Adipocyte (in vitro differentiated cells): ENCODE data around the gene NPHS1.
"Not testable (repeated sequence)": the region's sequence is repeated elsewhere in the genome, so short reads cannot be mapped to it uniquely, and the experiment has no call there.

Experiments
- DNase-seq: peaks from one replicate; pipeline ENCODE4 v3.0.0-alpha.2; 2015; ENCODE audit warnings: low read depth
- H3K27me3 ChIP-seq: replicated peaks from 2 replicates; pipeline ENCODE4 v1.7.0; 2013; ENCODE audit warnings: mild to moderate bottlenecking, low read length, moderate library complexity; ENCODE audit not compliant: control insufficient read depth, insufficient read depth
- H3K36me3 ChIP-seq: 2 replicates; pipeline ENCODE4 v1.7.0; 2013; ENCODE audit warnings: low read length, mild to moderate bottlenecking, moderate library complexity; ENCODE audit not compliant: control insufficient read depth, insufficient read depth, severe bottlenecking
- H3K4me1 ChIP-seq: 2 replicates; pipeline ENCODE4 v1.7.0; 2013; ENCODE audit warnings: mild to moderate bottlenecking, low read length, moderate library complexity; ENCODE audit not compliant: control insufficient read depth, insufficient read depth
- H3K4me3 ChIP-seq: 2 replicates; pipeline ENCODE4 v1.7.0; 2013; ENCODE audit warnings: mild to moderate bottlenecking, low read length, moderate library complexity
- H3K9ac ChIP-seq: 2 replicates; pipeline ENCODE4 v1.7.0; 2013; ENCODE audit warnings: mild to moderate bottlenecking, low read length, moderate library complexity
- H3K9me3 ChIP-seq: 2 replicates; pipeline ENCODE4 v1.7.0; 2013; ENCODE audit warnings: mild to moderate bottlenecking, low read length, moderate library complexity; ENCODE audit not compliant: control insufficient read depth

The NPHS1 gene

DNA sequence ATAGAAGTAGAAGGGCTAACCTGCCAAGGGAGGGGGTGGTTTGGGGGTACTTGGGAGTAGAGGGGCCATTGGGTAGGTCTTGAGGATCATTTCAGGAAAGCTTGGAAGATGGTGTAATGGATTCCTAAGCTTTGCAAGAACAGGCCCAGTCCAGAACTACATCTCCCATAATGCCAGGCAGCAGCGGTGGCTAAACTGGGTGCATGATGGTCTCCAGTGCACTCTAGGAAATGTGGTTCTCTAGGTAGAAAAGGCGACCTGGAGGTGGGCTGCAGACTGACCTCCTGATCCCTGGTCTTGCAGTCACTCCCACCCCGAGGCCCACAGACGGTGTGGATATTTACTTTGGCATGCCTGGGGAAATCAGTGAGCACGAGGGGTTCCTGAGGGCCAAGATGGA, 19.9 kb upstream of the NPHS1 start:
- Histone ChIP-seq H3K4me3 (no peak overlapping the region), H3K9ac (no peak overlapping the region), H3K9me3 (no peaks in the 10 kb centered on the region), H3K36me3 (no peaks in the 10 kb centered on the region), H3K27me3 (peaks cover 31% of the 10 kb centered on the region), H3K4me1 (peaks cover 3% of the 10 kb centered on the region)
- no peak for DNase-seq

DNA sequence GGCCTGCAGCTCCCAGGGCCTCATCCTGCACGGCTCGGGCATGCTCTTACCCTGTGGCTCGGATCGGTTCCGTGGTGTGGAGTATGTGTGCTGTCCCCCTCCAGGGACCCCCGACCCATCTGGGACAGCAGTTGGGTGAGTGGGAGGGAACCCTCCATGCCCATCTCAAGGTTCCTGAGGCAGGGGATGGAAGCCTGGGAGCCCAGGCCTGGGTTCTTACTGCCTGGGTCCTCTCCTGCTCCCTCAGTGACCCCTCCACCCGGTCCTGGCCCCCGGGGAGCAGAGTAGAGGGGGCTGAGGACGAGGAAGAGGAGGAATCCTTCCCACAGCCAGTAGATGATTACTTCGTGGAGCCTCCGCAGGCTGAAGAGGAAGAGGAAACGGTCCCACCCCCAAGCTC, 19.3 kb upstream of the NPHS1 start:
- Histone ChIP-seq H3K4me3 (no peak overlapping the region), H3K36me3 (no peaks in the 10 kb centered on the region), H3K27me3 (peaks cover 35% of the 10 kb centered on the region), H3K4me1 (peaks cover 3% of the 10 kb centered on the region), H3K9ac (no peak overlapping the region), H3K9me3 (no peaks in the 10 kb centered on the region)
- no peak for DNase-seq

DNA sequence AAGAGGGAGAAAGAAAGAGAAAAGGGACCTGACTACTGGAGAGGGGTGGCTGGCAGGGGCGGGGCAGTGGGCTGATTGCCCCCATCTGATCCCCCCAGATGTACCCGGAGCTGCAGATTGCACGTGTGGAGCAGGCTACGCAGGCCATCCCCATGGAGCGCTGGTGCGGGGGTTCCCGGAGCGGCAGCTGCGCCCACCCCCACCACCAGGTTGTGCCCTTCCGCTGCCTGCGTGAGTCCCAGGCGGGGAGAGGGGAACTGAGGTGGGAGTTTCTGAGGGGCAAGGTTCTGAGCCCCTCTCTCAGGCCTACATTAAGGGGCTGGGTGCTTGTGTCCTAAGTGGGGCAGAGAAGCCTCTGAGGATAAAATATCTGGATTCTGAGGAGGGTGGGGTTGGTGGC, 18.5 kb upstream of the NPHS1 start:
- no peak overlapping the region for H3K9ac ChIP-seq

DNA sequence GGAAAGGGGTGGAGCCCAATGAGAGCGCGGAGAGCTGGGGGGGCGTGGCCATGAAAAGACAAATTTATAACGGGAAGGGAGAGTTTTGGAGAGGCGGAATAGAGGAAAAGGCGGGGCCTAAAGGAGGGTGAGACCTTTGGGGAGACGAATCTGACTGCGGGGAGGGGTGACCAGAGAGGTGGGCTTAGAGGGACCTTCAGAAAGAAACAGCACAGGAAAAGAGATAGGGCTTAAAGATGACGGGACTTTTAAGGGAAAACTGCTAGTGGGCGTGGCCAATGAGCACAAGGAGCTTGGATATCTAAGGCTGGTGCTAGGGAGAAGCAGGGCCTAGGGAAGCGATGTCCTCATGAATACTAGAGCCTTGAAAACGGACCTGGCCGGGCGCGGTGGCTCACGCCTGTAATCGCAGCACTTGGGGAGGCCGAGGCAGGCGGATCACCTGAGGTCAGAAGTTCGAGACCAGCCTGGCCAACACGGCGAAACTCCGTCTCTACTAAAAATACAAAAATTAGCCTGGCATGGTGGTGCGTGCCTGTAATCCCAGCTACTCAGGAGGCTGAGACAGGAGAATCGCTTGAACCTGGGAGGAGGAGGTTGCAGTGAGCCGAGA, 17.9 kb upstream of the NPHS1 start:
- DNase-seq, H3K9ac ChIP-seq, H3K4me1 ChIP-seq, H3K4me3 ChIP-seq, H3K36me3 ChIP-seq, H3K9me3 ChIP-seq: not testable (repeated sequence)
- peaks cover 45% of the 10 kb centered on the region for H3K27me3 ChIP-seq

More for the DNA sequence above, 18.5 kb upstream of the NPHS1 start:
- H3K4me3 ChIP-seq: no peak overlapping the region
- H3K9me3 ChIP-seq: no peaks in the 10 kb centered on the region
- no peak for DNase-seq
- H3K4me1 ChIP-seq: peaks cover 3% of the 10 kb centered on the region
- H3K36me3 ChIP-seq: no peaks in the 10 kb centered on the region
- peaks cover 39% of the 10 kb centered on the region for H3K27me3 ChIP-seq

DNA sequence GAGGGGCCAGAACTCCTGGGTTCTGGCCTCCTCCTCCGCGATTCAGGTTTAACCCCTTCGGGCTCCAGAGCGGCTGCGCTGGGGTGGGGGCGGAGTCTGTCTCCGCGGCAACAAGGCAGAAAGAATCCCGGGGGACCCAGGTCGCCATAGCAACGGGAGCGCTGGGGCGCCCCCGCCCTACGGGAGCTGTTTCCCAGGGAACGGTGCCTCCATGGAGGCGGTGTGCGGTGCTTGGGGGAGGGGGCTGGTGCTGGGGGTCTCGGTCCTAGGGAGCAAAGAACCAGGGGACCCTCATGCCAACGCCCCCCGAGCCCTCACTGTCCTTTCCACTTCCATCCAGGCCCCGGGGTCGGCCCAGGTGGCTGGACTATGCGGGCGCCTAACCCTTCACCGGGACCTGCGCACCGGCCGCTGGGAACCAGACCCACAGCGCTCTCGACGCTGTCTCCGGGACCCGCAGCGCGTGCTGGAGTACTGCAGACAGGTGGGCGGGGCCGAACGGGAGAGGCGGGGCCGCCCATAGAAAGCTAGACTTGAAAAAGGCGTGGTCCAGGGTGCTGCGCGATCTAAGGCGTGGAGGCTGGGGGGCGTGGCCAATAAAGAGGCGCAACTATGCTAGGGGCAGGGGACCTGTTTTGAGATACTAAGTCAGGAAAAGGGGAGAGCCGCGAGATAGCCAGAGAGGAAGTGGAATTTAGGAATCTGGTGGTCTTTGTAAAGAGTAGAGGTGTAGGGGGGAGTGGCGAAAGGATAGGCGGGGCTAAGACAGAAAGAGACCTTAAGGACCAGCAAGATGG, 17.2 kb upstream of the NPHS1 start:
- Histone ChIP-seq H3K27me3 (peaks cover 50% of the 10 kb centered on the region), H3K9ac (no peak overlapping the region), H3K4me1 (peaks cover 3% of the 10 kb centered on the region), H3K9me3 (no peaks in the 10 kb centered on the region), H3K36me3 (no peaks in the 10 kb centered on the region), H3K4me3 (no peak overlapping the region)
- peak; percentile 78 for DNase-seq

DNA sequence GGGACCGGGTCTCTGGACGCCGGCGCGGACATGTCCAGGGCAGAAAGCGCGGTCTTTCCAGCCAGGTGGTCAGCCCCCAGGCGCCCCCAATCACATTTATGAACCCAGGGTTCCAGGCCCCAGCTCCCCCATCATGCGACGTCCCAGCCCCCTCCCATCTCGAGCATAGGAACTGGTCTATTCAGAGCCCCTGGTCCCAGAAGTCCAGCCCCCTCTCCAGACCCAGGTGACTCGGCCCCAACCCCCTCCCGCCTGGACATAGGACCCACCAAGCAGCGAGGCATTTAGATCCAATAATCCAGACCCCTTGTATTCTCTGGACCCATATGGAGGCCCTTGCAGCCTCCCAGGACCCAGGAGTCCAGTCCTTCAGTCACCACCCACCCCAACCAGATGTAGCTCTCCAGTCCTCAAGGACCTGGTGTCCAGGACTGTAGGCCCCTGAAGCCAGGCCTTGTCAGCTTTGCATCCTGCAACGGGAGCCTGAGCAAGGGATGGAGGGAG, 16.6 kb upstream of the NPHS1 start:
- H3K9me3 ChIP-seq: no peaks in the 10 kb centered on the region
- no peak overlapping the region for H3K9ac ChIP-seq
- no peak for DNase-seq
- H3K27me3 ChIP-seq: peaks cover 56% of the 10 kb centered on the region
- H3K4me1 ChIP-seq: peaks cover 3% of the 10 kb centered on the region
- H3K4me3 ChIP-seq: peak overlapping the region; percentile 59
- no peaks in the 10 kb centered on the region for H3K36me3 ChIP-seq

DNA sequence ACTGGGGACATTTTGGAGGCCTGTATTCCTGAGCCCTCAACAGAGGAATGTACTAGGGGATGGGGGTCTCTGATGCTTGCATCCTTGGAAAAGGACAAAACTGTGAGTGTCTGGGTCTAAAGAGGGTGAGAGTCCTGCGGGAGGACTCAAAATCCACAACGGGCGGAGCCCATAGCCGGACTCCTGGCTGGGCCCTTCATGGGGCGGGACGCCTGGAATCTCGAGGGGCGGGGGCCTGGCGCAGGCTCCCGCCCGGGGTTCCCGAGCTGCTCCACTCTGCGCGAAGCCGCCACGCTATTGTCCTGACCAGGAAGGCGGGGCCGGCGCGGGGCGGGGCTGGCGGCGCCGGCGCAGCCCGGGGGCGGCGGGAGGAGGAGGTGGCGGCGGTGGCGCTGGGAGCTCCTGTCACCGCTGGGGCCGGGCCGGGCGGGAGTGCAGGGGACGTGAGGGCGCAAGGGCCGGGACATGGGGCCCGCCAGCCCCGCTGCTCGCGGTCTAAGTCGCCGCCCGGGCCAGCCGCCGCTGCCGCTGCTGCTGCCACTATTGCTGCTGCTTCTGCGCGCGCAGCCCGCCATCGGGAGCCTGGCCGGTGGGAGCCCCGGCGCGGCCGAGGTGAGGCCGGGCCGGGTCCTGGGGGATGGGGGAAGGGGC, 16.0 kb upstream of the NPHS1 start, which contains the start of gene APLP1:
TSS of gene APLP1 (plus strand) at position 403 of the 651 bp plus-strand sequence. CDS start at position 466, 63 bp downstream.
- Histone ChIP-seq H3K36me3 (no peaks in the 10 kb centered on the region), H3K9ac (no peak within 1 kb of the TSS), H3K27me3 (peaks cover 56% of the 10 kb centered on the region), H3K4me3 (peak within 1 kb of the TSS; percentile 59), H3K4me1 (peaks cover 3% of the 10 kb centered on the region), H3K9me3 (no peaks in the 10 kb centered on the region)
- DNase-seq: peak; percentile 81

DNA sequence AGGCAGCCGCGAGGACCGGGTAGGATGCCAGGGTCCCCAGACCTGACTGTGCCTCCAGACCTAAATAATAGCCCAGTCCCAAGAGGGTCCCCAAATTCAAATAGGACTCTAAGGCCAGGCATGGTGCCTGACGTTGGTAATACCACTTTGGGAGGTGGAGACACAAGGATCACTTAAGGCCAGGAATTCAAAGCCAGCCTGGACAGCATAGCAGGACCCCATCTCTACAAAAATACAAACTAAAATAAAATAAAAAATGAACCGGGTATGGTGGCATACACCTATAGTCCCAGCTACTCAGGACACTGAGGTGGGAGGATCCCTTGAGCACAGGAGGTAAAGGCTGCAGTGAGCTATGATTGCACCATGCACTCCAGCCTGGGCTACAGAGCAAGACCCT, 10.7 kb upstream of the NPHS1 start:
- peaks cover 6% of the 10 kb centered on the region for H3K4me1 ChIP-seq
- no peak for DNase-seq
- H3K36me3 ChIP-seq: no peaks in the 10 kb centered on the region
- H3K9ac ChIP-seq: no peak overlapping the region
- no peak overlapping the region for H3K4me3 ChIP-seq
- H3K27me3 ChIP-seq: peaks cover 79% of the 10 kb centered on the region
- H3K9me3 ChIP-seq: no peaks in the 10 kb centered on the region

DNA sequence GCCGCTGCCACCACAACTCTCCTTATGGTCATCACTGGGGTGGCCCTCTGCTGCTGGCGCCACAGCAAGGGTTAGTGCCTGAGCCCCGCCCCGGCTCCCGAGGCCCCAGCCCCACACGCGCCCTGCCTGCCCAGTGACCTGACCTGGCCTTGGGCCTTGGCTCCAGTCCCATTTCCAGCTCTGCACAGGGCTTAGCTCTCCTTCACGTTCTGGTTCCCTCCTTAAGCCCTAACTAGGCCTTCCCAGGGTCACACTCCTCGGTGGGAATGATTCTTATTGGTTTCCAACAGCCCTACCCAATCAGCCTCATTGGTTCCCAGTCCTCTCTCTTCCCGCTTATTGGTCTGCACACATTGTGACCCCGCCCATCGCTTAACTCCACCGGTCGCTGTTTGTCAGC, 10.2 kb upstream of the NPHS1 start:
- no peak for DNase-seq
- peaks cover 6% of the 10 kb centered on the region for H3K4me1 ChIP-seq
- H3K36me3 ChIP-seq: no peaks in the 10 kb centered on the region
- no peaks in the 10 kb centered on the region for H3K9me3 ChIP-seq
- H3K4me3 ChIP-seq: no peak overlapping the region
- no peak overlapping the region for H3K9ac ChIP-seq
- peaks cover 80% of the 10 kb centered on the region for H3K27me3 ChIP-seq

DNA sequence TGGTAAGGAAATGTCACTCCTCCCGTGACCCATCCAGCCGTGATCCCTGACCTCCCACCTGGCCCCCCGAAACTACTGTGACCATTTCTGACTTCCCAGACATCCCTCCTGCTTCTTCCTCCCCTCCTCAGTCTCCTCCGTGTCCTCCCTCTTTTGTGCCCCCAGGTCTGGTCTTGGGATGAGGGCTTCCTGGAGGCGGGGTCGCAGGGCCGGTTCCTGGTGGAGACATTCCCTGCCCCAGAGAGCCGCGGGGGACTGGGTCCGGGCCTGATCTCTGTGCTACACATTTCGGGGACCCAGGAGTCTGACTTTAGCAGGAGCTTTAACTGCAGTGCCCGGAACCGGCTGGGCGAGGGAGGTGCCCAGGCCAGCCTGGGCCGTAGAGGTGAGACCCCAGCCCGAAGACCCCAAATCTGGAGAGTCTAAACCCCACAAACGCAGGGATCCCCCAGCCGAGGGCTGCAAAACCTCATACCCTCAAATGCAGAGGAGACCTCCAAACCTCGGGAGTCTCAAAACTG, 9.4 kb upstream of the NPHS1 start:
- no peak overlapping the region for H3K9ac ChIP-seq
- no peak for DNase-seq
- peaks cover 6% of the 10 kb centered on the region for H3K4me1 ChIP-seq
- H3K27me3 ChIP-seq: peaks cover 81% of the 10 kb centered on the region
- H3K36me3 ChIP-seq: no peaks in the 10 kb centered on the region
- no peak overlapping the region for H3K4me3 ChIP-seq
- no peaks in the 10 kb centered on the region for H3K9me3 ChIP-seq
